Parathyroid adenoma (tissue), 2 donors: ENCODE results near the gene ANAPC2.

Experiments
- H2AFZ ChIP-seq: fragments of 300-600 bp; sonication (generic); one replicate; pipeline ENCODE4 v1.7.0; 2017; ENCODE audit warnings: antibody characterized with exemption, mild to moderate bottlenecking
- H3K27ac ChIP-seq: fragments of 300-600 bp; sonication (generic); one replicate; pipeline ENCODE4 v1.7.0; 2017
- H3K27me3 ChIP-seq: fragments of 300-600 bp; sonication (generic); one replicate; pipeline ENCODE4 v1.7.0; 2017; ENCODE audit warnings: low read length; ENCODE audit not compliant: control insufficient read depth, insufficient read depth
- H3K36me3 ChIP-seq: fragments of 300-600 bp; sonication (generic); one replicate; pipeline ENCODE4 v1.7.0; 2017; ENCODE audit warnings: low read length; ENCODE audit not compliant: control insufficient read depth, insufficient read depth
- H3K4me1 ChIP-seq: fragments of 300-600 bp; sonication (generic); one replicate; pipeline ENCODE4 v1.7.0; 2017; ENCODE audit warnings: control low read depth
- H3K4me2 ChIP-seq: fragments of 300-600 bp; sonication (generic); one replicate; pipeline ENCODE4 v1.7.0; 2017; ENCODE audit warnings: low read length
- H3K4me3 ChIP-seq: fragments of 300-600 bp; sonication (generic); one replicate; pipeline ENCODE4 v1.7.0; 2017; ENCODE audit warnings: low read depth, low read length
- H3K79me2 ChIP-seq: fragments of 300-600 bp; sonication (generic); one replicate; pipeline ENCODE4 v1.7.0; 2017; ENCODE audit warnings: control low read depth
- H3K9ac ChIP-seq: fragments of 300-600 bp; sonication (generic); one replicate; pipeline ENCODE4 v1.7.0; 2017; ENCODE audit warnings: mild to moderate bottlenecking
- H3K9me3 ChIP-seq: fragments of 300-600 bp; sonication (generic); one replicate; pipeline ENCODE4 v1.7.0; 2017; ENCODE audit warnings: low read length; ENCODE audit not compliant: control insufficient read depth
- CTCF ChIP-seq: fragments of 300-600 bp; sonication (generic); IDR thresholded peaks from one replicate; pipeline ENCODE4 v1.7.0; 2017; ENCODE audit warnings: antibody characterized with exemption, mild to moderate bottlenecking
- donor health status: primary hyperparathyroidism.

Gene ANAPC2

GRCh38 chr9:137200311-137201204 lies 12.2 kb upstream of the ANAPC2 start, which contains the start of gene TPRN:
Gene TPRN (minus strand): TSS chr9:137200741. CDS start chr9:137200711, 30 bp downstream.
- H3K27me3 ChIP-seq: no peaks in the 10 kb centered on the region
- peak within 1 kb of the TSS; percentile 47 for H3K27ac ChIP-seq
- no peak within 1 kb of the TSS for H3K9ac ChIP-seq
- peak within 1 kb of the TSS; percentile 70 for H2AFZ ChIP-seq
- no peaks in the 10 kb centered on the region for H3K9me3 ChIP-seq
- H3K4me2 ChIP-seq: peak within 1 kb of the TSS; percentile 69
- H3K4me1 ChIP-seq: peaks cover 4% of the 10 kb centered on the region
- H3K4me3 ChIP-seq: peak within 1 kb of the TSS; percentile 59
- no peaks in the 10 kb centered on the region for H3K36me3 ChIP-seq
- no peak for TF ChIP-seq CTCF
- peaks cover 22% of the 10 kb centered on the region for H3K79me2 ChIP-seq

GRCh38 chr9:137199411-137200121 lies 11.2 kb upstream of the ANAPC2 start:
- Histone ChIP-seq H3K79me2 (peaks cover 20% of the 10 kb centered on the region), H3K4me3 (no peak overlapping the region), H3K9me3 (no peaks in the 10 kb centered on the region), H3K27me3 (no peaks in the 10 kb centered on the region), H3K4me2 (peak overlapping the region; percentile 55), H3K4me1 (peaks cover 4% of the 10 kb centered on the region), H2AFZ (no peak overlapping the region), H3K27ac (no peak overlapping the region), H3K9ac (no peak overlapping the region), H3K36me3 (no peaks in the 10 kb centered on the region)
- no peak for TF ChIP-seq CTCF

GRCh38 chr9:137198902-137199283 lies 10.5 kb upstream of the ANAPC2 start:
- no peak overlapping the region for H3K4me3 ChIP-seq
- H3K9me3 ChIP-seq: no peaks in the 10 kb centered on the region
- H2AFZ ChIP-seq: no peak overlapping the region
- no peak overlapping the region for H3K9ac ChIP-seq
- no peaks in the 10 kb centered on the region for H3K36me3 ChIP-seq
- no peak overlapping the region for H3K4me2 ChIP-seq
- no peak overlapping the region for H3K27ac ChIP-seq
- peaks cover 13% of the 10 kb centered on the region for H3K79me2 ChIP-seq
- TF ChIP-seq CTCF: no peak
- peaks cover 4% of the 10 kb centered on the region for H3K4me1 ChIP-seq
- H3K27me3 ChIP-seq: no peaks in the 10 kb centered on the region

GRCh38 chr9:137198051-137198901 lies 9.9 kb upstream of the ANAPC2 start:
- H3K4me1 ChIP-seq: peaks cover 4% of the 10 kb centered on the region
- H2AFZ ChIP-seq: no peak overlapping the region
- H3K36me3 ChIP-seq: no peaks in the 10 kb centered on the region
- H3K9ac ChIP-seq: no peak overlapping the region
- no peaks in the 10 kb centered on the region for H3K9me3 ChIP-seq
- no peak overlapping the region for H3K27ac ChIP-seq
- H3K27me3 ChIP-seq: no peaks in the 10 kb centered on the region
- H3K4me2 ChIP-seq: no peak overlapping the region
- peaks cover 12% of the 10 kb centered on the region for H3K79me2 ChIP-seq
- no peak overlapping the region for H3K4me3 ChIP-seq
- TF ChIP-seq CTCF: no peak
